ENCODE measurements around the gene OSTF1.

OSTF1 gene

GRCh38 chr9:75149841-75150241 lies 61.5 kb downstream of the OSTF1 start:
- Histone ChIP-seq H3K4me1 (ENCODE audit: control insufficient read depth, low read depth, low read length) (no peaks in the 10 kb centered on the region), H3K9ac (ENCODE audit: low read length) (no peak overlapping the region), H3K27ac (ENCODE audit: low read length) (no peak overlapping the region), H3K9me3 (ENCODE audit: control insufficient read depth, low read depth, low read length) (no peaks in the 10 kb centered on the region), H3K27me3 (ENCODE audit: control insufficient read depth, insufficient read depth, low read length) (no peaks in the 10 kb centered on the region), H3K4me3 (ENCODE audit: low read length) (no peak overlapping the region), H3K36me3 (ENCODE audit: control insufficient read depth, low read depth, low read length) (no peaks in the 10 kb centered on the region)

GRCh38 chr9:75150512-75150911 lies 62.2 kb downstream of the OSTF1 start:
- Histone ChIP-seq H3K36me3 (ENCODE audit: control insufficient read depth, low read depth, low read length) (no peaks in the 10 kb centered on the region), H3K9me3 (ENCODE audit: control insufficient read depth, low read depth, low read length) (no peaks in the 10 kb centered on the region), H3K27ac (ENCODE audit: low read length) (no peak overlapping the region), H3K9ac (ENCODE audit: low read length) (no peak overlapping the region), H3K27me3 (ENCODE audit: control insufficient read depth, insufficient read depth, low read length) (no peaks in the 10 kb centered on the region), H3K4me1 (ENCODE audit: control insufficient read depth, low read depth, low read length) (no peaks in the 10 kb centered on the region), H3K4me3 (ENCODE audit: low read length) (no peak overlapping the region)

- Histone ChIP-seq H3K4me1 (ENCODE audit: control insufficient read depth, low read depth, low read length) (no peaks in the 10 kb centered on the region), H3K36me3 (ENCODE audit: control insufficient read depth, low read depth, low read length) (no peaks in the 10 kb centered on the region), H3K27me3 (ENCODE audit: control insufficient read depth, insufficient read depth, low read length) (no peaks in the 10 kb centered on the region), H3K9ac (ENCODE audit: low read length) (no peak overlapping the region), H3K4me3 (ENCODE audit: low read length) (no peak overlapping the region), H3K9me3 (ENCODE audit: control insufficient read depth, low read depth, low read length) (no peaks in the 10 kb centered on the region), H3K27ac (ENCODE audit: low read length) (no peak overlapping the region)
Observed at GRCh38 chr9:75152416-75152815, 64.1 kb downstream of the OSTF1 start.

GRCh38 chr9:75156858-75157257 lies 68.5 kb downstream of the OSTF1 start:
- Histone ChIP-seq H3K4me1 (ENCODE audit: control insufficient read depth, low read depth, low read length) (no peaks in the 10 kb centered on the region), H3K9ac (ENCODE audit: low read length) (no peak overlapping the region), H3K4me3 (ENCODE audit: low read length) (no peak overlapping the region), H3K27ac (ENCODE audit: low read length) (no peak overlapping the region), H3K9me3 (ENCODE audit: control insufficient read depth, low read depth, low read length) (no peaks in the 10 kb centered on the region), H3K27me3 (ENCODE audit: control insufficient read depth, insufficient read depth, low read length) (no peaks in the 10 kb centered on the region), H3K36me3 (ENCODE audit: control insufficient read depth, low read depth, low read length) (no peaks in the 10 kb centered on the region)

- Histone ChIP-seq H3K4me3 (ENCODE audit: low read length) (no peak overlapping the region), H3K36me3 (ENCODE audit: control insufficient read depth, low read depth, low read length) (no peaks in the 10 kb centered on the region), H3K27me3 (ENCODE audit: control insufficient read depth, insufficient read depth, low read length) (no peaks in the 10 kb centered on the region), H3K9me3 (ENCODE audit: control insufficient read depth, low read depth, low read length) (peaks cover 4% of the 10 kb centered on the region), H3K4me1 (ENCODE audit: control insufficient read depth, low read depth, low read length) (no peaks in the 10 kb centered on the region), H3K9ac (ENCODE audit: low read length) (no peak overlapping the region), H3K27ac (ENCODE audit: low read length) (no peak overlapping the region)
Observed at GRCh38 chr9:75161116-75161857, 73.0 kb downstream of the OSTF1 start.

- peaks cover 4% of the 10 kb centered on the region for H3K9me3 ChIP-seq (ENCODE audit: control insufficient read depth, low read depth, low read length)
- no peaks in the 10 kb centered on the region for H3K27me3 ChIP-seq (ENCODE audit: control insufficient read depth, insufficient read depth, low read length)
- H3K27ac ChIP-seq (ENCODE audit: low read length), result no peak overlapping the region
- no peak overlapping the region for H3K9ac ChIP-seq (ENCODE audit: low read length)
- H3K4me1 ChIP-seq (ENCODE audit: control insufficient read depth, low read depth, low read length), result no peaks in the 10 kb centered on the region
- no peaks in the 10 kb centered on the region for H3K36me3 ChIP-seq (ENCODE audit: control insufficient read depth, low read depth, low read length)
- no peak overlapping the region for H3K4me3 ChIP-seq (ENCODE audit: low read length)
Observed at GRCh38 chr9:75163764-75164163, 75.5 kb downstream of the OSTF1 start.

- no peaks in the 10 kb centered on the region for H3K36me3 ChIP-seq (ENCODE audit: control insufficient read depth, low read depth, low read length)
- no peak overlapping the region for H3K9ac ChIP-seq (ENCODE audit: low read length)
- peaks cover 4% of the 10 kb centered on the region for H3K9me3 ChIP-seq (ENCODE audit: control insufficient read depth, low read depth, low read length)
- H3K27ac ChIP-seq (ENCODE audit: low read length), result no peak overlapping the region
- no peaks in the 10 kb centered on the region for H3K4me1 ChIP-seq (ENCODE audit: control insufficient read depth, low read depth, low read length)
- H3K27me3 ChIP-seq (ENCODE audit: control insufficient read depth, insufficient read depth, low read length), result no peaks in the 10 kb centered on the region
- H3K4me3 ChIP-seq (ENCODE audit: low read length), result no peak overlapping the region
Observed at GRCh38 chr9:75164573-75164972, 76.3 kb downstream of the OSTF1 start.

GRCh38 chr9:75167281-75167680 lies 79.0 kb downstream of the OSTF1 start:
- no peaks in the 10 kb centered on the region for H3K27me3 ChIP-seq (ENCODE audit: control insufficient read depth, insufficient read depth, low read length)
- no peaks in the 10 kb centered on the region for H3K36me3 ChIP-seq (ENCODE audit: control insufficient read depth, low read depth, low read length)
- H3K9ac ChIP-seq (ENCODE audit: low read length), result no peak overlapping the region
- no peaks in the 10 kb centered on the region for H3K4me1 ChIP-seq (ENCODE audit: control insufficient read depth, low read depth, low read length)
- no peak overlapping the region for H3K27ac ChIP-seq (ENCODE audit: low read length)
- H3K4me3 ChIP-seq (ENCODE audit: low read length), result no peak overlapping the region
- H3K9me3 ChIP-seq (ENCODE audit: control insufficient read depth, low read depth, low read length), result peaks cover 4% of the 10 kb centered on the region

GRCh38 chr9:75168270-75169178 lies 80.2 kb downstream of the OSTF1 start:
- no peak overlapping the region for H3K4me3 ChIP-seq (ENCODE audit: low read length)
- no peaks in the 10 kb centered on the region for H3K36me3 ChIP-seq (ENCODE audit: control insufficient read depth, low read depth, low read length)
- H3K9ac ChIP-seq (ENCODE audit: low read length), result no peak overlapping the region
- no peak overlapping the region for H3K27ac ChIP-seq (ENCODE audit: low read length)
- no peaks in the 10 kb centered on the region for H3K4me1 ChIP-seq (ENCODE audit: control insufficient read depth, low read depth, low read length)
- no peaks in the 10 kb centered on the region for H3K9me3 ChIP-seq (ENCODE audit: control insufficient read depth, low read depth, low read length)
- H3K27me3 ChIP-seq (ENCODE audit: control insufficient read depth, insufficient read depth, low read length), result no peaks in the 10 kb centered on the region

- Histone ChIP-seq H3K4me3 (ENCODE audit: low read length) (no peak overlapping the region), H3K36me3 (ENCODE audit: control insufficient read depth, low read depth, low read length) (no peaks in the 10 kb centered on the region), H3K27me3 (ENCODE audit: control insufficient read depth, insufficient read depth, low read length) (no peaks in the 10 kb centered on the region), H3K9ac (ENCODE audit: low read length) (no peak overlapping the region), H3K4me1 (ENCODE audit: control insufficient read depth, low read depth, low read length) (no peaks in the 10 kb centered on the region), H3K27ac (ENCODE audit: low read length) (no peak overlapping the region), H3K9me3 (ENCODE audit: control insufficient read depth, low read depth, low read length) (no peaks in the 10 kb centered on the region)
Observed at GRCh38 chr9:75169623-75170022, 81.3 kb downstream of the OSTF1 start.

GRCh38 chr9:75170898-75171360 lies 82.6 kb downstream of the OSTF1 start:
- H3K9ac ChIP-seq (ENCODE audit: low read length), result no peak overlapping the region
- H3K36me3 ChIP-seq (ENCODE audit: control insufficient read depth, low read depth, low read length), result no peaks in the 10 kb centered on the region
- H3K27ac ChIP-seq (ENCODE audit: low read length), result no peak overlapping the region
- no peaks in the 10 kb centered on the region for H3K4me1 ChIP-seq (ENCODE audit: control insufficient read depth, low read depth, low read length)
- no peaks in the 10 kb centered on the region for H3K27me3 ChIP-seq (ENCODE audit: control insufficient read depth, insufficient read depth, low read length)
- no peak overlapping the region for H3K4me3 ChIP-seq (ENCODE audit: low read length)
- H3K9me3 ChIP-seq (ENCODE audit: control insufficient read depth, low read depth, low read length), result no peaks in the 10 kb centered on the region
